Activated gamma-delta T cell (primary cell): ENCODE results near the gene CD109.
"Not testable (repeated sequence)": the region's sequence is repeated elsewhere in the genome, so short reads cannot be mapped to it uniquely, and the experiment has no call there.

Experiments used
- DNase-seq: peaks from one replicate; lab custom pipeline; 2025; lab: John Stamatoyannopoulos, UW
- total RNA-seq, 2 donors: gene quantifications; one replicate each; lab custom pipeline; 2026; lab: John Stamatoyannopoulos, UW

Gene CD109
- 3.7 to 5.2 reads per million in 2 donors for total RNA-seq

- DNase-seq = peak; percentile 14
These were observed at the start of gene CD109 for GRCh38 chr6:73695619-73696421. TSS of gene CD109 (plus strand) at chr6:73696203. CDS start at chr6:73696216, 13 bp downstream.

GRCh38 chr6:73648166-73648565 is 47.8 kb upstream of the CD109 start:
- DNase-seq = no peak

- no peak for DNase-seq
These were observed 46.2 kb upstream of the CD109 start for GRCh38 chr6:73649783-73650182.

- DNase-seq = no peak
These were observed 43.1 kb upstream of the CD109 start for GRCh38 chr6:73652637-73653570.

DNA sequence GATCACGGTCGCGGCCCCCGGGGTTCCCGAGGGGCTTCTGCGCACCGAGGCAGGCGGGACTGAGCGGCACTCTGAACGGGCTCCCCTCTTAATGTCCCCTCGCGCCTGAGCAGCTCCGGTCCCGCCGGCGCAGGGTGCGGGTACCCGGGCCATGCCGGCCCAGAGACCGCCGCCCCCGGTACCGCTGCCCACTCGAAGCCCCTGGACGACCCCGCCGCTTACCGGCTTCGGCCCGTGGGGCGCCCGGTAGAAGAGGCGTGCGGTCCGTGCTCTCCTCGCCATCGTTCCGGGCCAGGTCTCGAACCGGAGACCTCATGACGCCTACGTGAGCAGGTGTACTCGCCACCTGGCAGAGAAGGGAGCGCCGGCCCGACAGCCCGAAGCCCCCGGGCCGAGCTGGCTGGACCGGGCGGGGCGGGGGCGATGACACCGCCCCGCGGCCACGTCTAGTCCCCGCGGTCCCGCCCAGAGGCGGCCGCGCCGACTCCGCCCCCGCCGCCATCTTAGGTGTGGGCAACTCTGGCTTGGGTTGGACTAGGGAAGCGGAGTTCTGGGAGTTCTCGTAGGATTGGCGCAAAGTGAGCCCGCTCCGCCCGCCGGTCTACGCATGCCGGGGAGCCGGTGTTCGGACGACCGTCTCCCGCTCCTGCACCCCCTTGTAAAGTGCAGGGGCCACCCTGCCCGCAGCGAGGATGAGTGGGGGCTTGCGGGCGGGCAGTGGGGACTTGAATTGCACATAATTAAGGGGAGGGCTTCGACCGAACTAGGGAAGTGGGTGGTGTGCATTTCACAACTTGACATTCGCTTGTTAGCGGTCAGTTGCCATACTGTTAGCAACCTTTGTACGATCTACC is 42.2 kb upstream of the CD109 start, which contains the start of gene SLC17A5:
TSS of gene SLC17A5 (minus strand) at position 422 of the 854 bp plus-strand sequence. CDS start at position 316, 106 bp downstream.
- DNase-seq = peak; percentile 87

- DNase-seq = no peak
These were observed 40.6 kb upstream of the CD109 start for GRCh38 chr6:73655341-73655917.

DNA sequence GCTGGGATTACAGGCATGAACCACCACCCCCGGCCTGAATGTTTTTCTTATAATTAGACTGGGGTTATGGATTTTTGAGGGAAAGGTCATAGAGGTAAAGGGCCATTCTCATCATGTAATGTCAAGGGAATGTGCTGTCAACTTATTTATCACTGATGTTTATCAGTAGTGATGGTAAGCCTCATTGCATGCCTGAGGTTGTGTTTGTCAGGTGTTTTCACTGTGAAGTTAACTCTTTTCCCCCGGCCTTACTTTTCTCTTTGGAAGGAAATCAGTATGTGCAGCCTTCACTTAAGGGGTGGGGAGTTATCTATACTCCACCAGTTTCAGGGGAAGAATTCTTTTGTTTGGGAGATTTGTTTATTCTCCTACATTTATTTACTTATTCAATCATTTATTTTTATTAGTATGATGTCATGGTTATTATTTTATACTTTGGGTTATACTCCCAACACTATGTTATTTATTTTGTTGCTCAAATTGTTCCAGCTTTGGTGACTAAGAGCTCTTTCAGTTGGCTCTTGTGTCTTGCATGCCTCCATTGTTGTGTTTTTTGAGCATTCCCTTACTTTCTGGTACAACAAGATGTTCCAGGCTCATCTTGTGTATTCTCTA is 39.4 kb upstream of the CD109 start:
- DNase-seq = no peak

GRCh38 chr6:73657201-73657600 is 38.8 kb upstream of the CD109 start:
- DNase-seq = no peak

- DNase-seq = no peak
These were observed 31.3 kb upstream of the CD109 start for GRCh38 chr6:73664701-73665100.

DNA sequence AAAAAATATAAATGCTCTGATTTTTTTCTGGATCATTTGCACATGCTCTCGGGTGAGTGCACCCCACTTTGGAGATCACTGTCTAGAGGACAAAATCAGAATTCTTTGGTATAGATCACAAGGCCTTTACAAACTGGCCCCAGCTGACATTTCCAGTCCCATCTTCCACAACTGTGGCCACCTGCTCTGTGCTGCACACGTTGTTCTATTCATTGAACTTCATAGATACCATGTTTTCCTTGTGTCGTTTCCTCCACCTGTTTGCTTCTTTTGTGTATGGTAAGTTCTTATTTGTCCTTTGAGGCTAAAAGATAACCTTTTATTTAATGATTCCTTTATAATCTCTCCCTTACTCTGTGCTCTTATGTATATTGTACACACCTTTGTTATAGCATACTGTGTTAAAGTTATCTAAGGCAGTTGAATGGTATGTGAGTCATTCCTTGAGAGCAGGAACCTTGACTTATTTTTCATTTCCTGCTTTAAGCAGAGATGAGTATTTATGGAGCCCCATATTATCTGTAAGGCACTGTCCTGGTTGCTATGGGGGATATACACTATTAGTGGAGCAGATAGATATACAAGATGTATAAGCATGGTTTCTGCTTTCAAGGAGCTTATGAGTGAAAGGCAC is 30.2 kb upstream of the CD109 start:
- no peak for DNase-seq

GRCh38 chr6:73666393-73666792 is 29.6 kb upstream of the CD109 start:
- no peak for DNase-seq

DNA sequence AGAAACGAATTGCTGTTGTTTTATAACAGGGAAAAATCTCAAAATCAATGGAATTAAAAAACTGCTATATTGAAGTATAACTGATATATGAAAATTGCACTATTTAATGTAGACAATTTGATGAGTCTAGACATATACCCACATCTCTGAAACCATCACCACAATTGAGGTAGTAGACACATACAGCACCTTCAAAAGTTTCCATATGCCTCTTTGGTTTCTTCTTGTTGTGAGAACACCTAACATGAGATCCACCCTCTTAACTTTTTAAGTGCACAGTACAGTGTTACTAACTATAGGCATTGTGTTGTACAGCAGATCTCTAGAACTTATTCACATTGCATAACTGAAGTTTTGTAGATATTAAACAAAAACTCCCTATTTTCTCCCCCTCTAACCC is 28.2 kb upstream of the CD109 start:
- DNase-seq = no peak

DNA sequence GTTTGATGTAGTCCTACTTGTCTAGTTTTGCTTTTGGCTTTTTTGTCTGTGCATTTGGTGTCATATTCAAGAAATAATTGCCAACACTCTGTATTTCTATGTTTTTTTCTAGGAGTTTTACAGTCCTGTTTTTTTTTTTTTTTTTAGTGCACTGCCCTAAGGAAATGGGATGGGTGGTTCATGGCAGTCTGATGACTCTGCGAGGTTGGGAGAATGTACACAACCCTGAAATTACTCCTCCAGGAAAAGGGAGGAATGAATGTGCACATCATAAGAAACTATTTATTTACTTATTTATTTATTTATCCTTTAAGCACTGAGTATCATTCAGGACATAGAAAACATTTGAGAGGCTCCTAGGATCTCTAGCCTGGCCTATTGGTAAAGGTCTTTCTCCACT is 27.0 kb upstream of the CD109 start:
- DNase-seq = no peak

- DNase-seq = no peak
These were observed 23.9 kb upstream of the CD109 start for GRCh38 chr6:73671911-73672685.

DNA sequence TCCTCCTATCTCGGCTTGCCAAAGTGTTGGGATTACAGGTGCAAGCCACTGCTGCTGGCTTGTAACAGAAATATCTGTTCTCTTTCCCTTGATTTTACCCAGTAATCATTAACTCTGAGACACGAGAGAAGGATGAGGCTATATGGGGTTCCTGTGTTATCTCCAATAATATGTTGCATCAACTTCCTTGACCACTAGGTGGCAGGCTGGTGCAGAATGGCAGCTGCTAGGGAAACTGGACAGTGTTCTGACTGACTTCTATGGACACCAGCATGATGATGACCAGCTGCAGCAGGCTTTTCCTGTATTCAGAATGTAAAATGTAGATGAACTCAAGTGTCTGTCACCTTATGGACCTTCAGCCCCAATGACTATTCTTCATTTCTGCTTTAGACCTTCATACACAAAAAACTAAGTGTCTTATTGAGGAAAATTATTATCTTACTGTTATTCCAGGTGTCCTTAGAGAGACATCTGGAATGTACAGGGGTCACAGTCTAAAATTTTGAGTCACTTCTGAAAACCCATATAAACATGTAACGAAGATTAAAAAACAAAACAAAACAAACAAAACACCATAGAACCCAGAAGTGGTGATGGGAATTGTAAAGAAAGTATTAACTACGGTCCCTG is 20.4 kb upstream of the CD109 start:
- no peak for DNase-seq

DNA sequence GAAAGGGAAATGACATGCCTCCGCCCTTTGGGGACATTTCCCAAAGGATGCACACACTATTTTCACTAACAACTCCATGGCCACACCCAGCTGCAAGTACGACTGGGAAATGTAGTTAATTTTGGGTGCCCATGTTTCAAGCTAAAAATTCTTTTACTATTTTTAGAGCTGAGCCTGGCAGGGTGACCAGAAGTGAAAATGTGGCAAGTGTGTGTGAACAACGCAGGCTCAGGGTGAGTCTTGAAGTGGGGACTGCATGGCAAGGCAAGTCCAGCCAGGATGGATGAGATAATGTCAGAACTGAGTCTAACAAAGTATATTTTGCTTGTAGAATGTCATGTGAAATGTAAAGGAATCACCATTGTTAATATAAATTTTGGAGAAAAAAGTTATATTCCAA is 17.0 kb upstream of the CD109 start:
- no peak for DNase-seq

- not testable (repeated sequence) for DNase-seq
These were observed 16.2 kb upstream of the CD109 start for GRCh38 chr6:73679846-73680245.

DNA sequence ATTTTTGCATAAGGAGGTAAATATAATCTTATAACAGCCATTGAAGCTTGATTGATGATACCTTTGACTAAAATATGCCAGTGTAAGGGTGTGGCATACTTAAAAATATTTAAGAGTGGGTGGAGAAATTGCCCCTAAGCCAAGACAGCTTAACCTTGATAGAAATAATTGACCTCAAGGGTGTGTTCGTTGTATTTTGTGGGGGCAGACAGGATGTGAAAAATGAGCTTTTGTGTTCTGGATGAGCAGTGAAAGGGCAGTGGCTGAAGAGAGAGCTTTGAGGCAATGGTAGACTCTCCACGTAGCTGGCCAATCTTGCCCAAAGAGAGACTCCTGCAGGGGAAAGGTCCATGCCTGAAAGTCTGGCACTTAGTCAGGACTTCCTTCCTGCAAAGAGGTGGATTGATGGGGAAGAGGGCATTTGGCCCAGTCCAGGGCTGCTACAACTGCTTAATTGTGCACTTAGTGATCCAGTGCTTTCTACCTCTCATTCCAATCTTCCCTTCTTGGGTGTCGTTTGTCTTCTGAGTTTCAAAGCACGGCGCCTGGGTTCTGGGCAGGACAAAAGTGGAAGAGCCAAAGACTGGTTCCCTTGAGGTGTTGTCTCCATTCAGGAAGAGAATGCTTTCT is 15.6 kb upstream of the CD109 start:
- DNase-seq = no peak

GRCh38 chr6:73683574-73683973 is 12.4 kb upstream of the CD109 start:
- not testable (repeated sequence) for DNase-seq
